GM21825 (cell line): ENCODE results near the gene CUL4A.
A peak's percentile ranks its signal among the peaks of the same experiment; 100 is the strongest.
"Not testable (repeated sequence)": the region's sequence is repeated elsewhere in the genome, so short reads cannot be mapped to it uniquely, and the experiment has no call there.

Experiments
- ATAC-seq: cut with Tn5 transposase; IDR thresholded peaks from one replicate; pipeline ENCODE4 v1.9.1; 2021; ENCODE audit warnings: mild to moderate bottlenecking, moderate library complexity; ENCODE audit not compliant: unreplicated experiment

CUL4A gene

GRCh38 chr13:113283904-113284303 lies 74.5 kb downstream of the CUL4A start:
- no peak for ATAC-seq

- no peak for ATAC-seq
Observed at GRCh38 chr13:113288880-113289279, 79.5 kb downstream of the CUL4A start.

- no peak for ATAC-seq
Observed at GRCh38 chr13:113291129-113291528, 81.7 kb downstream of the CUL4A start.

GRCh38 chr13:113292021-113292862 lies 82.8 kb downstream of the CUL4A start:
- no peak for ATAC-seq

GRCh38 chr13:113293686-113294085 lies 84.3 kb downstream of the CUL4A start:
- ATAC-seq = no peak

- ATAC-seq = no peak
Observed at GRCh38 chr13:113295776-113296175, 86.4 kb downstream of the CUL4A start.

GRCh38 chr13:113296823-113297369 lies 87.5 kb downstream of the CUL4A start, which contains the start of gene LAMP1:
LAMP1 (plus strand) TSS chr13:113297239; CDS start chr13:113297435, 196 bp downstream.
- ATAC-seq = peak; percentile 78

GRCh38 chr13:113297370-113298042 lies 88.1 kb downstream of the CUL4A start:
- ATAC-seq = peak; percentile 34

GRCh38 chr13:113298043-113298945 lies 88.9 kb downstream of the CUL4A start:
- ATAC-seq = no peak

- ATAC-seq = no peak
Observed at GRCh38 chr13:113299951-113300350, 90.5 kb downstream of the CUL4A start.

- ATAC-seq = no peak
Observed at GRCh38 chr13:113302986-113303385, 93.6 kb downstream of the CUL4A start.

GRCh38 chr13:113304121-113304520 lies 94.7 kb downstream of the CUL4A start:
- no peak for ATAC-seq

GRCh38 chr13:113305208-113305607 lies 95.8 kb downstream of the CUL4A start:
- no peak for ATAC-seq

GRCh38 chr13:113307491-113307890 lies 98.1 kb downstream of the CUL4A start:
- ATAC-seq = no peak

- ATAC-seq = no peak
Observed at GRCh38 chr13:113309473-113309872, 100.1 kb downstream of the CUL4A start.

- not testable (repeated sequence) for ATAC-seq
Observed at GRCh38 chr13:113314112-113314511, 104.7 kb downstream of the CUL4A start.

GRCh38 chr13:113314895-113315470 lies 105.6 kb downstream of the CUL4A start:
- ATAC-seq = not testable (repeated sequence)

- no peak for ATAC-seq
Observed at GRCh38 chr13:113315992-113316391, 106.6 kb downstream of the CUL4A start.
